Measurements from ENCODE around the gene OR8B4. TPM values are rescaled to one million over a fixed set of nuclear protein-coding genes. Genes with fewer than 3 reads are reported as not detected.

Gene OR8B4
- total RNA-seq, 1 donor from 2014 or later, result not detected

DNA sequence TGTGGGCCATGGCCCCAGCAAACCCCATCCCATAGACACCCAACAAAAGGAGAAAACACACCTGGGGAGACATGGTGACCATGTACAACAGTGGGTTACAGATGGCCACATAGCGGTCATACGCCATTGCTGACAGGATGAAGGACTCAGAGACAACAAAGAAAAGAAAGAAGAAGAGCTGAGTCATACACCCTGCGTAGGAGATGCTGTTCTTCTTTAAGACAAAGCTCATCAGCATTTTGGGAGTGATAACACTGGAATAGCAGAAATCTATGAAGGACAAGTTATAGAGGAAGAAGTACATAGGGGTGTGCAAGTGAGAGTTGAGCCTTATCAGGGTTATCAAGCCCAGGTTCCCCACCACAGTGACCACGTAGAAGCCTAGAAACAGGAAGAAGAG, 15.9 kb upstream of the OR8B4 start:
- Histone ChIP-seq H3K4me3 (ENCODE audit: low read depth, low read length) (no peak overlapping the region), H3K36me3 (ENCODE audit: control insufficient read depth, insufficient read depth, low read length) (no peaks in the 10 kb centered on the region), H3K27me3 (ENCODE audit: control insufficient read depth, insufficient read depth, low read length) (no peaks in the 10 kb centered on the region)
- no peak for TF ChIP-seq CTCF (IDR thresholded peaks at IDR 0.05; ENCODE audit: insufficient read depth, low read length, severe bottlenecking)
- FAIRE-seq, result no peak
- no peak for DNase-seq (ENCODE audit: low read depth)

- H3K36me3 ChIP-seq (ENCODE audit: control insufficient read depth, insufficient read depth, low read length), result no peaks in the 10 kb centered on the region
- TF ChIP-seq CTCF (IDR thresholded peaks at IDR 0.05; ENCODE audit: insufficient read depth, low read length, severe bottlenecking), result no peak
- DNase-seq (ENCODE audit: low read depth) (no peak), FAIRE-seq (no peak)
- no peak overlapping the region for H3K4me3 ChIP-seq (ENCODE audit: low read depth, low read length)
- H3K27me3 ChIP-seq (ENCODE audit: control insufficient read depth, insufficient read depth, low read length), result no peaks in the 10 kb centered on the region
Observed at GRCh38 chr11:124434699-124435098, 10.0 kb upstream of the OR8B4 start.

DNA sequence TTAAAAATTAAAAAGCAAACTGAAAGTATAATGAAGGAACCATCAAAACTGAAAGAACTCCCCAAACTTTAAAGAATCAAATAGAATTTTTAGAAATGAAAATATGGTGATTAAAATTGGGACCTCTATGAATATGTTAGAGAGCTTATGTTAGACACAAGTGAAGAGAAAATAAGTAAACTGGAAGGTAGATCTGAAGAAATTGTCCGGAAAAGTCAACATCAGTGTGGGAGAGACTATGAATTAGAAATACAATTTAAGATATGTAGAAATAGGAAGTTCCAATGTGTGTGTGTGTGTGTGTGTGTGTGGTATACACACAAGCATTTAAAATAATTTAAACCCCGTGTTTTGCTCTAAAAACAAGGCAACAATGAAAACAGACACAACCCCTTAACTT, 4.9 kb upstream of the OR8B4 start:
- Histone ChIP-seq H3K27me3 (ENCODE audit: control insufficient read depth, insufficient read depth, low read length) (no peaks in the 10 kb centered on the region), H3K4me3 (ENCODE audit: low read depth, low read length) (no peak overlapping the region), H3K36me3 (ENCODE audit: control insufficient read depth, insufficient read depth, low read length) (no peaks in the 10 kb centered on the region)
- FAIRE-seq (no peak), DNase-seq (ENCODE audit: low read depth) (no peak)
- no peak for TF ChIP-seq CTCF (IDR thresholded peaks at IDR 0.05; ENCODE audit: insufficient read depth, low read length, severe bottlenecking)

- no peaks in the 10 kb centered on the region for H3K27me3 ChIP-seq (ENCODE audit: control insufficient read depth, insufficient read depth, low read length)
- no peak for TF ChIP-seq CTCF (IDR thresholded peaks at IDR 0.05; ENCODE audit: insufficient read depth, low read length, severe bottlenecking)
- DNase-seq (ENCODE audit: low read depth) (no peak), FAIRE-seq (no peak)
- no peak overlapping the region for H3K4me3 ChIP-seq (ENCODE audit: low read depth, low read length)
- no peaks in the 10 kb centered on the region for H3K36me3 ChIP-seq (ENCODE audit: control insufficient read depth, insufficient read depth, low read length)
Observed at GRCh38 chr11:124421043-124421442, 3.6 kb downstream of the OR8B4 start.

DNA sequence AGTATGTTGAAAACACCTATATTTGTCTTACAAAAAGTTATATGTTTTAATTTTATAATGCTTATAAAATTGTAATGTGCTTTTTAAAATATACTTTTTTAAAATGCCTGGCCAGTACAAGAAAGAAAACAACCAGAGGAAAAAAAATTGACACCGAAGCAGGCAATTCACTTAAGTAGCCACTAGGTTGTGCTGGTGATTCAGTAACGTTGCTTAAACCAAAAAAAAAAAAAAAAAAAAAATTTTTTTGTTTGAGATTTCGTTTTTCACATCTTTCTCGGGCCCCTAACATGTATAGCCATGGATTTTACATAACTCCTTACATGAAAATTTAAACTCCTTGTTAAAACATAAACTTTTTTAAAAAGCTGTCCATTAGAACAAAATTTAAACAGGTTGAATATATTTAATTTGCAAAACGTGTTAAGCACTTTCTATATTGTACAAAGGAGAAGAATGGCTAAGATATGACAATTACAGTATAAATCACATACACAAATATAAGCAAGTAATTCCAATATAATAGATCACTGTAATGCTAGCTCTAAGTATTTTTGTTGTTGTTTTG, 9.2 kb downstream of the OR8B4 start:
- Histone ChIP-seq H3K36me3 (ENCODE audit: control insufficient read depth, insufficient read depth, low read length) (no peaks in the 10 kb centered on the region), H3K4me3 (ENCODE audit: low read depth, low read length) (no peak overlapping the region), H3K27me3 (ENCODE audit: control insufficient read depth, insufficient read depth, low read length) (no peaks in the 10 kb centered on the region)
- FAIRE-seq (no peak), DNase-seq (ENCODE audit: low read depth) (peak; percentile 53)
- peak; percentile 68 for TF ChIP-seq CTCF (IDR thresholded peaks at IDR 0.05; ENCODE audit: insufficient read depth, low read length, severe bottlenecking)

GRCh38 chr11:124409906-124410305, 14.8 kb downstream of the OR8B4 start:
- TF ChIP-seq CTCF (IDR thresholded peaks at IDR 0.05; ENCODE audit: insufficient read depth, low read length, severe bottlenecking), result no peak
- Histone ChIP-seq H3K4me3 (ENCODE audit: low read depth, low read length) (no peak overlapping the region), H3K27me3 (ENCODE audit: control insufficient read depth, insufficient read depth, low read length) (peaks cover 1% of the 10 kb centered on the region), H3K36me3 (ENCODE audit: control insufficient read depth, insufficient read depth, low read length) (no peaks in the 10 kb centered on the region)
- no peak for FAIRE-seq
- DNase-seq (ENCODE audit: low read depth), result no peak
